Activated CD8-positive, alpha-beta memory T cell treated with anti-CD3 and anti-CD28 coated beads, Interleukin-2, amount 10 ng/mL, durations not matched to agents 7 days and 5 days (primary cell): ENCODE results near the gene TRPM2. TPM values are rescaled to one million over a fixed set of nuclear protein-coding genes. Genes with fewer than 3 reads are reported as not detected.
A peak's percentile ranks its signal among the peaks of the same experiment; 100 is the strongest.
"Not testable (repeated sequence)": the region's sequence is repeated elsewhere in the genome, so short reads cannot be mapped to it uniquely, and the experiment has no call there.

Experiments used
- ATAC-seq: fragments of 150-1000 bp; cut with Tn5 transposase; one replicate; pipeline ENCODE4 v1.10.0; 2021; ENCODE audit warnings: moderate library complexity
- CTCF ChIA-PET: fragments of 350-600 bp; sonication (Branson Sonifier 250); formaldehyde crosslinking; loops from one replicate; lab custom pipeline; 2021; ENCODE audit warnings: antibody characterized with exemption; lab: Charles Lee
- DNase-seq: peaks from one replicate; pipeline ENCODE4 v3.0.0-alpha.2; 2020
- H3K27ac Mint-ChIP-seq: one replicate; pipeline ENCODE4 v1.8.0; 2021; ENCODE audit warnings: mild to moderate bottlenecking, mixed read lengths
- H3K27me3 Mint-ChIP-seq: one replicate; pipeline ENCODE4 v1.8.0; 2021; ENCODE audit warnings: mixed read lengths
- H3K36me3 Mint-ChIP-seq: one replicate; pipeline ENCODE4 v1.8.0; 2021; ENCODE audit warnings: mild to moderate bottlenecking, mixed read lengths
- H3K4me1 Mint-ChIP-seq: one replicate; pipeline ENCODE4 v1.8.0; 2021; ENCODE audit warnings: mixed read lengths
- H3K4me3 Mint-ChIP-seq: one replicate; pipeline ENCODE4 v1.8.0; 2021; ENCODE audit warnings: mild to moderate bottlenecking, moderate library complexity, mixed read lengths
- H3K9me3 Mint-ChIP-seq: one replicate; pipeline ENCODE4 v1.8.0; 2022; ENCODE audit warnings: low read depth, mixed read lengths
- total RNA-seq, 2 experiments: library from RNA; stranded (reverse); gene quantifications; one replicate each; pipeline ENCODE4 v1.2.3, GENCODE V29; 2021

The TRPM2 gene
- total RNA-seq, 2 experiments from 2014 or later, result 21.2 to 32.7 TPM

DNA sequence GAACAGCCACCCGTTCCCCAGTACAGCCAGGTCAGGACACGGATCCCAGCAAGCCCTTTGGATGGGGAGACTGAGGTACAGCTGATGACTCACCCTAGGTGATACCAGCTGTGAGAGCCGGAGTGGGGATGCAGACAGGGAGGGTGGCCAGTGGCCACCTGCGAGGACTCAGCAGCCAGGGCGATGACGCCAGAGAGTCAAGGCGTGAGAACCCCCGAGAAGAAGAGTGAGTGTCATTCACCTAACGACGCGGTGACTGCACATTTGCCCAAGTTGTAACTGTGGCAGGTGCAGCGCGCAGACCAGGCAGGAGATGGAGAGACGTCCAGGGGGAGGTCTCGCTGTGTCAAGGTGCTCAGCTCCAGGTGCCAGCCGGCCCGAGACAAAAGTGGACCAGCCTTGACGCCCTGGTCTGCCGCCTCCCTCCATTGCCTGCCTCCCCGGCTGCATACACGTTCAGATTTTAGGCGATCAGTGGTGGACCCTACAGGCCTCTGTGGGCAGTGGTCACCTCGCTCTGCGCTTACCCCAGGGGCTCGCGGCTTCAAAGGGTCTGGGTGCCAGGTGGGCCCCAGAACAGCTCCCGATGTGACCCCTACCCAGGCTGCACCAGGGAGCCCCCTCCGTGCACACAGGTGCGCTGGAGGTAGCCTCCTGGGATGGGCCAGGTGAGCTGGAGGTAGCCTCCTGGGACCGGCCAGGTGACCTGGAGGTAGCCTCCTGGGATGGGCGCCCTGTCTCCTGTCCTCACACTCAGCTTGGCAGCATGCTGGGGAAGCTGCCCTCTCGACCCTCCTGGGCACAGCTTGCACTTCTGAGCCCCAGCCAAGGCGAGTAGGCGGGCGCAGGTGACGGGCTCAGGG is 113.8 kb downstream of the TRPM2 start:
- Mint-ChIP-seq H3K9me3 (no peaks in the 10 kb centered on the region), H3K36me3 (no peaks in the 10 kb centered on the region), H3K27me3 (peaks cover 3% of the 10 kb centered on the region), H3K4me1 (no peaks in the 10 kb centered on the region), H3K4me3 (no peak overlapping the region), H3K27ac (no peak overlapping the region)
- ATAC-seq, result no peak
- CTCF ChIA-PET, result no interaction called here
- DNase-seq, result no peak

DNA sequence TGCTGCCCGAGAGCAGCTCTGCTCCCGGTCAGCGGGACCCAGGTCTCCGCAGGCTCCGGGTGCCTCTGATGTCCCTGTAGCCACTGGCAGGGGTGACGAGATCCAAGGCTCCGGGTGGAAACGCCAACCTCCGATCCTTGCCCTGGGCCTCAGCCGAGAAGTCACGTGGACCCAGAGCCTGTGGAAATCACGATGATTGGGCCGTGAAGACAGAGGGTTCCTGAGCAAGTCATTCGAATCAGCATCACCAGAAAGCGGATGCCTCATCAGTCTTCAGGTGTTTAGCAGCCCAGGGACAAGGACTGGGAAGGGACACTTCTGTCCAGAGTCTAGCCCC is 114.4 kb downstream of the TRPM2 start:
- Mint-ChIP-seq H3K27me3 (peaks cover 4% of the 10 kb centered on the region), H3K4me3 (no peak overlapping the region), H3K9me3 (no peaks in the 10 kb centered on the region), H3K4me1 (no peaks in the 10 kb centered on the region), H3K27ac (no peak overlapping the region), H3K36me3 (no peaks in the 10 kb centered on the region)
- DNase-seq, result no peak
- no peak for ATAC-seq
- CTCF ChIA-PET, result no interaction called here

DNA sequence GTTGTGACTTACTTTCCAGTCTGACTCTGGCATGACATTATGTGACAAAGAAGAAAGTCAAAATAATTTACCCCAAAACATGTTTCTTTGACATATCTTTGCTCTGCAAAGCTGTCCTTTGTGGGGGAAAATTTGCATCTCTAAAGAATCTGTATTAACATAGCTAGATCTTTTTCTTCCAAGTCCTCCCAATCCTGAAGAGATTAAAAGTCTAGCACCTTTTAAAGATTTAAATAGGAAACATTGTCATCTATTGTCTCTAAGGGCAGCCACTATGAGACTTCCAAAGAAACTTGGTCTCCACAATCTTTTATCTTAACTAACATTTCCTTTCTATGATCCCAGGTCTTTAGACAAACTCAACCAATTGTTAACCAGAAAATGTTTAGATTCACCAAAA is 117.9 kb downstream of the TRPM2 start:
- Mint-ChIP-seq H3K9me3 (no peaks in the 10 kb centered on the region), H3K27me3 (peaks cover 4% of the 10 kb centered on the region), H3K4me1 (no peaks in the 10 kb centered on the region), H3K4me3 (no peak overlapping the region), H3K36me3 (no peaks in the 10 kb centered on the region), H3K27ac (no peak overlapping the region)
- ATAC-seq (no peak), DNase-seq (no peak)
- CTCF ChIA-PET, result interaction anchor here (1.9 kb wide), 1 partner anchor 9 kb away, joined by 7 read pairs; no protein-coding TSS in a partner anchor

DNA sequence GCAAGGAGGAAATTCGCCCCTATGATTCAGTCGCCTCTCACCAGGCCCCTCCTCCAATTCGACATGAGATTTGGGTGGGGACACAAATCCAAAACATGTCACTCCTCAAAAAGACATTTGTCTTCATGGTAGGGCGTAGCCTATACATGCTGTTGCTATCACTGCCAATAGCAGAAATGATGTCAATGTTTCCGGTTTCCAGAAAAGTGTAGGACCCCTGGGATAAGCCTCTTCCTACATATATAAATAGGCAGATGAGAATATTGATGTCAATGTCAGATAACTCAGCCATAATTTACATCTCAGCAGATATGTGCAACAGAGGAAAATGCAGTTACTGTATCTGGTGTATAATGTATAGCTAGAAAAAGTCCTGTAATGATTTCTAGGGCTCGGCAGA is 118.6 kb downstream of the TRPM2 start:
- Mint-ChIP-seq H3K4me1 (no peaks in the 10 kb centered on the region), H3K9me3 (no peaks in the 10 kb centered on the region), H3K27me3 (peaks cover 8% of the 10 kb centered on the region), H3K4me3 (no peak overlapping the region), H3K27ac (no peak overlapping the region), H3K36me3 (no peaks in the 10 kb centered on the region)
- CTCF ChIA-PET, result no interaction called here
- ATAC-seq (no peak), DNase-seq (no peak)

DNA sequence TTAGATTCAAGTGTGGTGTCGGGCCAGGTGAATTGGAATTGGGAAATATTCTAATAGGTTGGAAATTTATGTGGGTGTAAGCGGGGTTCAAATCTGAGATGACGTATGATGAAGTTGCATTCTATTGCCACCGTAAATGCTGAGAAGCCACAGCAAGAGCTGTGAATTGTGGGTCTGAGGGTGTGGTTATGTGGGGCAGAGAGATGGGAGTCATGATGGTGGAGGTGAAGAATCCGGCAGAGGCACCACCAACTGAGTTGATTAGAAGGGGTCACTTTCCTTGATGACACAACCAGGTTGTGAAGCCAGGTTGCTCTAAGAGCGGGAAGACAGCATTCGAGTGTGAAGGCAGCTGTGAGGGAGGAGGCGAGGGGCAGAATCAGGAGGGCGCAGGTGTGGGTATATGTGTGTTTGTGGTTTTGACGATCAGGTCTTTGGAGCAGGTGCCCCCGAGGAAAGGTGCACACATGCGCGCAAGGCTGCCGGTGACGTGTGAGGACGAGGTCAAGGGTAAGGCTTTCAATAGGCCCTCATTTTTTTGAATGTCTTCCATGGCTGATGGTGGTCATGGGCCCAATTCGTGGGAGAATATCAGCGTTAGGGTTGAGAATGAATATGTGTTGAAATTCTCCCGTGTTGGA is 120.6 kb downstream of the TRPM2 start:
- H3K4me3 Mint-ChIP-seq, result no peak overlapping the region
- ATAC-seq, result no peak
- DNase-seq, result no peak
- no peaks in the 10 kb centered on the region for H3K9me3 Mint-ChIP-seq
- H3K27ac Mint-ChIP-seq, result no peak overlapping the region
- CTCF ChIA-PET, result no interaction called here
- H3K27me3 Mint-ChIP-seq, result peaks cover 8% of the 10 kb centered on the region
- H3K36me3 Mint-ChIP-seq, result no peaks in the 10 kb centered on the region
- peaks cover 2% of the 10 kb centered on the region for H3K4me1 Mint-ChIP-seq

DNA sequence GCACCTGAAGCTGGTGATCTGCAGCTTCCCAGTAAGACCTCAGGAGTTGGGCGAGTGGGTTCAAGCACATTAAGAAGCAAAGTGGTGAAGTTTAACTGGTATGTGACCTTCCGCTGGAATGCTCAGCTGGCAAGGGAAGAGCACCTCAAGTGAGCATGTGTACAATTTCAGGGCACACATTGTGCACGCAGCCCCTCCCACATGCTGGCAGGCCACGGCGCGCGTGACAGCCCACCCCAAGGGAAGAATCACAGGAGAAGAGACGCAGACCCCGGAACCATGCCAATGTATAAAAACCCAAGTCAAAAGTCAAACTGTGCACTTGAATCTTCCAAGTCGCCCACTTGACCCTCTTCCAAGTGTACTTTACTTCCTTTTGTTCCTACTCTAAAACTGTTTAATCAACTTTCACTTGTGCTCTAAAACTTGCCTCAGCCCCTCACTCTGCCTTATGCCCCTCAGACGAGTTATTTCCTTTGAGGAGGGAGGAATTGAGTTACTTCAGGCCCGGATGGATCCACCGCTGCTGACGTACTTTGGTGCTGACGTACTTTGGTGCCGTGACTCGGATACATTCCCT is 121.9 kb downstream of the TRPM2 start:
- Mint-ChIP-seq H3K4me1 (peaks cover 6% of the 10 kb centered on the region), H3K27me3 (peaks cover 8% of the 10 kb centered on the region), H3K27ac (no peak overlapping the region), H3K9me3 (no peaks in the 10 kb centered on the region), H3K36me3 (no peaks in the 10 kb centered on the region), H3K4me3 (no peak overlapping the region)
- CTCF ChIA-PET, result no interaction called here
- no peak for DNase-seq
- ATAC-seq, result no peak

DNA sequence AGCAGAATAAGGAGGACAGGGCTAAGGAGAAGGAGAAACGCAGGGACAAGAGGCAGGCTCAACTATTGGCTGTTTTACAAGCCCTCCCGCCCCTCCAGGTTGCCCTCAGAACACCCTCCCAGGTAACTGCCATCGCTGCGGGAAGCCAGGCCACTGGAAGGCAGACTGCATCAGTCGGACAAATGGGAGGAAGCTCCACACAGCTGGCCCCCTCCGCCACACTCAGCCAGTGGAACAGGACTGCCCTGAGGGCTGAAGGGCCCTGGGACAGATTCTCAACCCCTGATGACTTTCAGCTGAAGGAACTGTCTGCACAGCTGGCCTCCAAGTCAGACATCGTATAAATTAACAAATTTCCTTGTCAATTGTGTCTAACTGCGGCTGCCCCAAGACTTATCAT is 123.7 kb downstream of the TRPM2 start:
- DNase-seq (no peak), ATAC-seq (no peak)
- H3K4me1 Mint-ChIP-seq, result peaks cover 6% of the 10 kb centered on the region
- no peaks in the 10 kb centered on the region for H3K36me3 Mint-ChIP-seq
- H3K27ac Mint-ChIP-seq, result no peak overlapping the region
- H3K9me3 Mint-ChIP-seq, result no peaks in the 10 kb centered on the region
- peaks cover 6% of the 10 kb centered on the region for H3K27me3 Mint-ChIP-seq
- CTCF ChIA-PET, result interaction anchor here (1.6 kb wide), 1 partner anchor 11 kb away, joined by 4 read pairs; no protein-coding TSS in a partner anchor
- no peak overlapping the region for H3K4me3 Mint-ChIP-seq

DNA sequence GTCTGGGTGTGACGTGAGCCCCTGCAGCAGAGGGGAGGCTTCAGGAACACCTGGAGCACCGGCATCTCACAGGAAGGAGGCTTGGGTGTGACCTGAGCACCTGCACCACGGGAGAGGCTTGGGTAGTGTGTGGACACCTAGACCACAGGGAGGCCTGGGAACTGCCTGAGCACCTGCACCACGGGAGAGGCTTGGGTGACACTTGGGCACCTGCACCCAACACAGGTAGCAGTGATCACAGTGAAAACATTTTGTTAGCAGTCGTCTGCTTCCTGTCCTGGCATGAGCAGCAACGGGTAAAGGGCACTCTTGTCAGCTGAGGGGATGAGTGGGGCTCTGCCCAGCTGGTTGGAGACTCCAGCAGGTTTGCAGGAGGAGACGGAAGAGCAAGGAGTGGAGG is 124.3 kb downstream of the TRPM2 start:
- Mint-ChIP-seq H3K27ac (no peak overlapping the region), H3K9me3 (no peaks in the 10 kb centered on the region), H3K4me3 (no peak overlapping the region), H3K36me3 (no peaks in the 10 kb centered on the region), H3K27me3 (peaks cover 4% of the 10 kb centered on the region), H3K4me1 (peaks cover 6% of the 10 kb centered on the region)
- ATAC-seq (no peak), DNase-seq (no peak)
- CTCF ChIA-PET, result no interaction called here

DNA sequence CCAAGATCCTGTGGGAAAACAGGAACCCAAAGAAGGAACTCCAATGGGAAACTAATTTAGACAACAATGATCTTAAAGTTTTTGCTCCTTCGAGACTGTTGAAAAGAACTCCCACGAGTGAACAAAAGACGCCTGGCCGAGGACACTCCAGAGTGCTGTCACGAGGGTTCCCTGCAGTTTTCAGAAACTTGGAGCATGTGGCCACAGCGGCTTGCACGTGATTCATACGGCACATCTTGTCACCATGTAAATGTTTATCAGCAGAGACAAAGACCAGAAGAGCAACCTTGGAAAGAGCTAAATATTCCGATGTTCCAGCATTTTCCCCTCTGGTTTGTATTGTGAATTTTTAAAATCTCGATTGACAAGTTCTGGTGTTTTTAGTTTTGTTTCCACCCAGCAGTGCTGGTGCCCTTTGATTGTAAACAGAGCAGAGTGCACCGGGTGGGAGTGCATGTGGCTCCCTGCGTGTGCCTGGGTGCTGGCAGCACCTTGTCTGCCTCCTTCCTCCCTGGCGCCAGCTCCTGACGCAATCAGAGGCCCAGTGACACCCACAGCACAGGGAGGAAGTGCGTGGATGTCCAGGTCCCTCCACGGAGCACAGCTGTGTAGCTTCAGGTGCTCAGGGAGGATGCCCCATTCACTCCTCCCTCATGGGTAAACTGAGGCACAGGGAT is 124.8 kb downstream of the TRPM2 start:
- Mint-ChIP-seq H3K27me3 (peaks cover 4% of the 10 kb centered on the region), H3K36me3 (no peaks in the 10 kb centered on the region), H3K4me1 (peaks cover 6% of the 10 kb centered on the region), H3K27ac (no peak overlapping the region), H3K4me3 (no peak overlapping the region), H3K9me3 (no peaks in the 10 kb centered on the region)
- ATAC-seq, result no peak
- DNase-seq, result no peak
- CTCF ChIA-PET, result interaction anchor here (1.2 kb wide), 1 partner anchor 315 kb away, joined by 4 read pairs; no protein-coding TSS in a partner anchor

DNA sequence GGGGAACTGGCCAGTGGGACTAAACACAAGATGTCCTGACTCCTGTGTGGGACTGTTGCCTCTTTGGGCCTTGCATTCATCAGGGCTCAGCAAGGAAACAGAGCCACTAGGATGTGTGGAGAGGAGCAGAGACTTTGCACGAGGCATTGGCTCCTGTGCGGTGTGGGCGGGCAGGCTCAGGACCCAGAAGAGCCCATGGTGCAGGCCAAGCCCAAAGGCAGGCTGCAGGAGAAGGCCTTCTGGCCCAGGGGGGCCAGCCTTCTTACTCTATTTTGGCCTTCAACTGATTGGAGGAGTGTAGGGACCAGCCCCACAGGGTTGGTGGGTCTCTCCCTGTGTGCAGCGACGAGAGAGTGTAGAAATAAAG is 125.4 kb downstream of the TRPM2 start:
- peaks cover 4% of the 10 kb centered on the region for H3K27me3 Mint-ChIP-seq
- H3K27ac Mint-ChIP-seq, result no peak overlapping the region
- no peaks in the 10 kb centered on the region for H3K36me3 Mint-ChIP-seq
- H3K9me3 Mint-ChIP-seq, result no peaks in the 10 kb centered on the region
- H3K4me3 Mint-ChIP-seq, result no peak overlapping the region
- ATAC-seq (no peak), DNase-seq (no peak)
- peaks cover 6% of the 10 kb centered on the region for H3K4me1 Mint-ChIP-seq
- CTCF ChIA-PET, result interaction anchor here (1.2 kb wide), 1 partner anchor 315 kb away, joined by 4 read pairs; no protein-coding TSS in a partner anchor

DNA sequence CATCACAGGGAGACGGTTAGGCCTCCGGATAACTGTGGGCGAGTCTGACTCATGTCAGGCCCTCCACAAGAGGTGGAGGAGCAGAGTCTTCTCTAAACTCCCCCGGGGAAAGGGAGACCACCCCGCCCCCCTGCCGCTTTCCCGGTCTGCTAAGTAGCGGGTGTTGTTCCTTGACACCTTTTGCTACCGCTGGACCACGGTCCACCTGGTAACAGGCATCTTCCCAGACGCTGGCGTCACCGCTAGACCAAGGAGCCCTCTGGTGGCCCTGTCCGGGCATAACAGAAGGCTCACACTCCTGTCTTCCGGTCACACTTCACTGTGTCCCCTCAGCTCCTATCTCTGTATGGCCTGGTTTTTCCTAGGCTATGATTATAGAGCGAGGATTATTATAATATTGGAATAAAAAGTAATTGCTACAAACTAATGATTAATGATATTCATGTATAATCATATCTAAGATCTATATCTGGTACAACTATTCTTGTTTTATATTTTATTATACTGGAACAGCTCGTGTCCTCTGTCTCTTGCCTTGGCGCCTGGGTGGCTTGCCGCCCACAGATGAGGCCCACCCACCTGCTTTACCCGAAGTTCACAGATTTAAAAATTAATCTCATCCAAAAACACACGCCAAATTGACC is 126.3 kb downstream of the TRPM2 start:
- H3K27ac Mint-ChIP-seq, ATAC-seq, H3K9me3 Mint-ChIP-seq, H3K27me3 Mint-ChIP-seq, H3K4me3 Mint-ChIP-seq, H3K4me1 Mint-ChIP-seq, H3K36me3 Mint-ChIP-seq: not testable (repeated sequence)
- CTCF ChIA-PET, result interaction anchor here (0.6 to 2.0 kb wide), 10 partner anchors 9 to 182 kb away, joined by 3 to 10 read pairs (median 4); partner anchors contain the start of gene LRRC3
- DNase-seq, result peak; percentile 70

DNA sequence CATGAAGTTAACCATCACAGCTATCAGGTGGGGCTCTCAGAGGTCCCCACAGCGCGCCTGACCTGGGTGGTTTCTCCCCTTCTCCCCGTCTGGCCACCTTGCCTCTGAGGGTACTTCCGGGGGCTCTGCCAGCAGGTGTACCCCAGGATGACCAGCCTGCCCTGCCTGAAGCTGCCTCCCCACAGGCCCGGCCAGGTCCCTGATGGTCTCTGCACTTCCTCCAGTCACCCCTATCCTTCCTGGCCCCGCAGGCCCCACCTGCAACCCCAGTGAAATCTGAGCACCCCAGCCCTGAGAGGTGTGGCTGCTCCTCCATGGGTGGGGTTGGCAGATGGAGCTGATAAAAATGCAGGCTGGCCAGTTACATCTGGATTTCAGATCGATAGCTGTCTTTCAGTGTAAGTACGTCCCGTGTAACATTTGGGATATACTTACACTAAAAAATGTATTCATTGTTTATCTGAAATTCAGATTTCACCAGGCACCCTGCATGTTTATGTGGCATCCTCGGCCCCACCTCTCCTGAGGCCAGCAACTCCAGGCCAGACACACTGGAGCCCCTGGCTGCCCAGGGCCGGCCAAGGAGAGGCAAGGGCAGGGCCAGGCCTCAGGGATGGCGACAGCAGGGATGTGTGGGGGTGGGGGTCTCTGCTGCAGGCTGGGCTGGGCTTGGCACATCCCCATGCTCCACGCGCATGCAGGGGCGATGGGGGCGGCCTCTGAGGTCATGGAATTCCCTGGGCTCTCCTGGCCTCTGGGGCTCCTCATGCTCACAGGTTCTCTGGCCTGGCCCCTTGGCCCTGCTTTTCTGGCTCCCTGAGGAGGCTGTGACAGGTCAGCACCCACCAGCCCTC is 127.0 kb downstream of the TRPM2 start:
- CTCF ChIA-PET, result interaction anchor here (0.6 to 2.0 kb wide), 10 partner anchors 8 to 183 kb away, joined by 3 to 10 read pairs (median 4); partner anchors contain the start of gene LRRC3
- no peaks in the 10 kb centered on the region for H3K9me3 Mint-ChIP-seq
- H3K27me3 Mint-ChIP-seq, result peaks cover 8% of the 10 kb centered on the region
- ATAC-seq, result no peak
- no peaks in the 10 kb centered on the region for H3K36me3 Mint-ChIP-seq
- no peak overlapping the region for H3K27ac Mint-ChIP-seq
- H3K4me3 Mint-ChIP-seq, result no peak overlapping the region
- DNase-seq, result no peak
- H3K4me1 Mint-ChIP-seq, result peaks cover 6% of the 10 kb centered on the region
